Inflammatory macrophage treated with lipopolysaccharide for 1 hour (primary cell): Measurements from ENCODE around the gene OXNAD1.
A peak's percentile ranks its signal among the peaks of the same experiment; 100 is the strongest.

ENCODE experiments used
- DNase-seq, 2 donors: peaks; one replicate each; pipeline ENCODE4 v3.0.0-alpha.2; 2020 to 2022

The OXNAD1 gene

GRCh38 chr3:16279010-16279801 lies 14.2 kb downstream of the OXNAD1 start:
- DNase-seq, result no peak

GRCh38 chr3:16280671-16281070 lies 15.7 kb downstream of the OXNAD1 start:
- DNase-seq, result no peak

DNA sequence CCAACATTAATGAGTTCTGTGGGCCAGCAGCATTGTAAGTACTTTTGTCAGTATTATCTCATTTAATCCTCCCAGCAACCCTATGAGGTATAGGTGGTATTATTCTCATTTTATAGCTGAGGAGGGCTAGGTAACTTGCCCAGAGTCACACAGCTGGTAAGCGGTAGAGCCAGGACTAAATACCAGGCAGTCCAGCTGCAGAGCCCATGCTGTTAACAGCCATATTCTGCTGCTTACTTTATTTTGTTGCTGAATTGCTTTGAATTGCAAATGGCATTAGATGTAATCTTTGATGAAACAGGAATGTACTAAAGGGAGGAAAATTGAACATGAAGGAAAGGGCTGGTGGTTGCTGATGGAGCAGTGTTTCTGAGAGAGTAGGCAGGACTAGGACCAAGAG lies 19.6 kb downstream of the OXNAD1 start:
- DNase-seq, result no peak

- no peak for DNase-seq
These were observed 21.1 kb downstream of the OXNAD1 start for GRCh38 chr3:16286161-16286560.

- peak in 1 of 2 donors; percentile 18 for DNase-seq
These were observed 21.9 kb downstream of the OXNAD1 start for GRCh38 chr3:16286751-16287543.

DNA sequence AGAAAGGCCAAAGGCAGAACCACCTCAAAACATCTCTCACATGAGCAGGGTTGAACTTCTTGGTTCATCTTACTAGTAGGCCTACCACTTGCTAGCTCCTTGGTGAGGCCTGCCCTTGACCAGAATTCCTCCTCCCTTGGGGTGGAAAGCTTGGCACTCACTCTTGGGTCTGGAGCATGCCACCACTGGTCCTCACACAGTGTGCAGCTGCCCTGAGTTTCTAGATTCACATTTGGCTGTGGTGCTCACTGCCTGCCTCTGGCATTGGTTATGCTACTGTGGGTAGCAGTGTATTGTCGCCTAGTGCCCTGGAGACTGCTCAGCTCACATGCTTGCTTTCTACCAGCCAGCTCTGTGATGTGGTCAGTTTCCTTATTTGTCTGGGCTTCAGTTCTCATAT lies 23.7 kb downstream of the OXNAD1 start:
- DNase-seq, result no peak

- DNase-seq, result no peak
These were observed 24.3 kb downstream of the OXNAD1 start for GRCh38 chr3:16289144-16289889.

GRCh38 chr3:16290007-16290826 lies 25.2 kb downstream of the OXNAD1 start:
- peak; percentile 30 to 83 for DNase-seq

- DNase-seq, result peak in 1 of 2 donors; percentile 25
These were observed 25.8 kb downstream of the OXNAD1 start for GRCh38 chr3:16290827-16291196.

DNA sequence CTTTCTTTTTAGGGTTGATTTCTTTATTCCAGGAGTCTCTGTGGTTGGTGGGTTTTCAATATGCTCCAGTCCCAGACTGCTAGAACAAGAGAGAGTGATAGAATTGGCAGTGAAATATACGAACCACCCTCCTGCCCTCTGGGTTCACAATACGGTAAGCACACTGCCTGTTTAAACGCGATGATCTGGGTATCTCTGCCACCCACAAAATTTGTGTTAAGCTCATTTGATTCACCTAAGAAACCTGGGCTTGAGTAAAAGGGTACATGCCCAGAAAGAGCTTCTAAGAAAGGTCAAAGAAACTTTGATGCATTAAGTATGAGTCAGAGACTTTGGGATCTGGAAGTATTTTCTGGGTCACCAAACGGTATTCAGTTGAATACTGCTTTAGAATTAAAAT lies 29.8 kb downstream of the OXNAD1 start:
- no peak for DNase-seq

- DNase-seq, result no peak
These were observed 30.4 kb downstream of the OXNAD1 start for GRCh38 chr3:16295298-16295890.

DNA sequence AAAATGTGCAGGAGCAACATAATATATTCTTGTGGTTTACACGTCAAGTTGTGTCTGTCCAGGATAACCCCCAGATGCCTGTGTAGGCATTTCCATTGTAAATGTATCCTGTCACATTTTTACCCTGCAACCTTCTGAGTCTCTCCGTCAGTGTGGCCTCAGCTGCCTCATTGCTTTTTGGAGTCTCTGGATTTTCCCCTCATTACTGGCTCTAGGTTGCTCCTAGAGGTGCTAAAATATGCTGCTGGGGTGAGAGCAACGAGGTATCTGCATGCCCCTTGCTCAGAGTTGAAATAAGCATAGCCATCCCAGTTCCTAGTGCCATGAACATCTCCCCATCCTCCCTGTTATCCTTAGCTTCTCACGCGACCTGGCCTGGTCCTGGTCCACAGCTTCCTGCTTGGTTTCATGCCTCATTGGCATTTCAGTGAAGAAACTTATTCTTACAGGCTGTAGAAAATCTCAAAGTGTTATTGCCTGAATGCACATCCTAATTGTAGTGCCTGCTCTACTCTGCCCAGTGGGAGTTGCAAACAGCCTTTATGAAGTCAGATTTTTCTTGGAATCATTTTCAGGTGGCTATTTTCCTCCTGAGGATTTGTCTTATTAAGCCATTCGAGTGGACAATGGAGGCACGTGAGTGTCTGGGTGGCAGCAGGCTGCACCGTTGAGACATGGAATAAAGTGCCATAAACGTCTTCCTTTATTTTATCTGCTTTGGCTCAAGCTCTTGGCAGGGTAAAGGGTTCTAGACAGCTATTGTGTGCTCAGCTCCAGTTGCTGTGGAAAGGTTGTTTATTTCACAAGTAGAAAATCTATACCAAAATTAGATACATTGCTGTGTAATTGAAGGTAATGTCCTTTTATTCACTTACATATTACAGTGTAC lies 33.2 kb downstream of the OXNAD1 start:
- DNase-seq, result no peak

DNA sequence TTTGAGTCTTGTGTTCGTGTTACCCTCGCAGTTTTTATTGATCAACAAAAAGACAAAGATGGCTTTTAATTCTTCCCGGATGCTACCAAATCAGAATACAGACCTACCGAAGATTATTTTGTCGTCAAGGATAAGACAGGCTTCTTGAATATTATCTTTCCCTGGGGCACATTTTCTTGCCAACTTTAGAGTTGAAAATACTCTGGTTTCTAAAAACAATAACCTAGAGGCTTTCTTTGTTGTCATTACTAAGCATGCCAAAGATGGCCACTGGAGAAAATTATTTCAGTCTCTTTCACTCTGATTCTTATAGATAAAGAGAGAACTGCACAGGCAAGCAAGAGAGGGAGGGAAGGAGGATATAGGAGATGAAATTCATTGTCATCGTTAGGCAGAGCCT lies 33.9 kb downstream of the OXNAD1 start:
- DNase-seq, result no peak

DNA sequence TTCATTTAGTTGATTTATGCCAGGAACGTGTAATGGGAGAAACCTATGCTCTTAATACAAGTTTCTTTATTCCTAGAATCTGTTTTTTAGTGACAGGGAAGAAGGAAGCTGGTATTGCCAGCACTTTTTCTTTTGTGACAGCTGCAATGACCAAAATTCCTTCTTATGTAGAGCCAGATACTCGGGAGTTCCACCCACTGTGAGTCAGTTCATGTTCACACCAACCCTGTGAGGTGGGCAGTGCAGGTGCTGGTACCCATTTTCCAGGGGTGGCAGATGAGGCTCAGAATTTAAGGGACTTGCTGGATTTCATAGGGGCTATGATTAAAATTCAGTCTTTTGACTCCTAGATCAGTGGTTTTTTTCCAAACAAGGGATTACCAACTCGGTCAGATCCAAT lies 34.7 kb downstream of the OXNAD1 start:
- no peak for DNase-seq

DNA sequence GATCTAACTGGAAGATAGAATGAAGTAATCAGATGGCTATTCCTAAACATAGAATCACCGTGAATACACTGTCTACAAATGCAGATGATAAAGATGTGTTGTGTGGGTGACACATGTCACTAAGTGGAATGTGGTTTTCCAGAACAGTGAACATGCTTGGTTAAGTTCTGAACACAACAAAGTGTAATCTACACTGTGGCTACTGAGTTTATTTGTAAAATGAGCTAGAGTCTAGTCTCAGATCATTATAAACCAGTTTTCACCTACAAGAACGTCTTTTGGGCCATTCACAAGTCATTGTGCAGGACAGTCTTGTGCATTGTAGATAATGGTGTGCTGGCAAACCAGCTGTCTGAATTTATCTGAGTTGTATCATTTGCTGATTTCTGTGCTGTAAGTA lies 35.3 kb downstream of the OXNAD1 start:
- DNase-seq, result no peak

DNA sequence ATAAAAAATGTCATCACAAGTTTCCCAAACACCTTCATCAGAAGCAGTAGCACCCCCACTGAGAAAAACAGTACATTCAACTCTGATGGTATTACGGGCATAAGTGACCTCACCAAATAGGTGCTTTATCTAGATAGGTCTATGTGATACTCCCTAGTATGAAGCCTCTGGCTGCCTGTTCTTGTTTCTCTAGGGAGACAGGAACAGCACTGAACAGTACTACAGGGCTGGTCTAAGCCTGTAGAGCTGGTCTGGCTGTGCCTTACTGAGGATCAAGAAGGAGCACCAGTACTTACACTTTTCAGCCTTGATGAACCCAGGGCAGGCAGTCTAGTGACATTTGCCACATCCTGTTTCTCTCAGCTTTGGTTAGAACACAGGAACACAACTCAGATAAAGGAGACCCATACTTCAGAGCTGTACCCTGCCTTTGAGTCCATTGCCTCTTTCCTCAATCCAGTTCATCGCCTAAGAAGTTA lies 35.9 kb downstream of the OXNAD1 start:
- DNase-seq, result no peak

- no peak for DNase-seq
These were observed 36.5 kb downstream of the OXNAD1 start for GRCh38 chr3:16301507-16301906.

DNA sequence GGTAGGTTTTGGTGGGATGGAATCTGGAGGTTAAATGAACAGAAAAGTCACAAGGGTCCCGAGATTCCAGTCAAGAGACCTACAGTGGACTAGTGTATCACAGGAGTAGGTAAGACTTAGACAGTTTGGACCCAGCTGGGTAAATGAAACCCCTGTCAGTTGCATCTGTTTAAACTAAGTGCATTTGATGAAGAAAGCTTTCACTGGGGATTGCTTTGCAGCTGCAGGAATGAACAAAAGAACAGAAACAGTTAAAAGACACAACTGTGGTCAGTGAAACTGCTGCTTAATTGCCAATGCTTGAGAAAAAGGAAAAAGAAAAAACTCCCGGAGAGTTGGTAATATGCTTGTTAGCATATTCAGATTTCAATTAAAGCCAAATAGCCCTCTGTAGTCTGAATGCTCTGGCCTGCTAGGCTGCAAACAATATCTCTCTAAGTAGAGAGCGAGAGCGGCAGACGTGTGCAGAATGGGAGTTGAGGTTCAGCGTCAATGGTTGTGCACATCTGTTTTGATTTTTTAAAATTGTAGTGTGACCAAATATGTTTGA lies 37.1 kb downstream of the OXNAD1 start:
- DNase-seq, result no peak

DNA sequence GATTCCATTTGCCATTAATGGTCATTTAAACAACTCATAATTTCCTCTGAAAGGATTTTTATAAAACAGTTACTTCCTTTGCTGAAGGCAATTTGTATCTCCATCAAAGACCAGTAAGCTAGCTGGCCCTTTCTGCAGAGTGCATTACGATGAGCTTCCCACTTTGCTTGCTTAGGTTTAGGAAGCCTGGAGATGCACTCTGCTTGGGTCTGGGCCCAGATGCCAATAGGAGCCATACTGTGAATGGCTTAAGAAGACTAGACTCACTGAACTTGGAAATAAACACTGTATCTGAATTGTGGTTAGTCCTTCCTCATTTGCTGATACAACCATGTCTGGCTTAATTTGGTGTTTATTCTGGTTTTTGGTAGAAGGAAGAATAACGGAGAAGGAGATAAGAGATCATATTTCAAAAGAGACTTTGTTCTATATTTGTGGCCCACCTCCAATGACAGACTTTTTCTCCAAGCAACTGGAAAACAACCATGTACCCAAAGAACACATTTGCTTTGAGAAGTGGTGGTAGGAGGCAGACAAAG lies 38.1 kb downstream of the OXNAD1 start:
- DNase-seq, result no peak
